HG02943 (cell line): ENCODE data around the gene EBF4.
"Not testable (repeated sequence)": the region's sequence is repeated elsewhere in the genome, so short reads cannot be mapped to it uniquely, and the experiment has no call there.

Experiments used
- ATAC-seq: cut with Tn5 transposase; IDR thresholded peaks from one replicate; pipeline ENCODE4 v1.9.1; 2021; ENCODE audit warnings: mild to moderate bottlenecking, low read depth, moderate library complexity; ENCODE audit not compliant: unreplicated experiment

Gene EBF4

DNA sequence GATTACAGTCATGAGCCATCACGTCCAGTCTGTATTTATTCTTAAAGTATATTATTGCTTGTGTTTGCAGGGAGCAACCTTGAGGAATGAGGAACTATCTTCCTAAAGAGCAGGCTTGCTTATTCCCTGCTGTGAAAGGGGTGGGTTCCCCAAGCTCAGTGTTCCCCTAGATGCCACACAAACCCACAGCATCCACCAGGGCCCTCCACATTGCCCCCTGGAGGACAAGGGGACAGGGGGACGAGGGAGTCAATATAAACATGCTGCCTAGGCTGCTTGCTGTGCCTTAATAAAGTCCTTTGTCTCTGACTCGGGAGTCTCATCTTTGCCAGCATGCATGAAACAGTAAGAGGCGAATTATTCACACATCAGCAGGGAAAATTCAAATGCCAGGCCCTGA, 20.6 kb upstream of the EBF4 start:
- no peak for ATAC-seq

DNA sequence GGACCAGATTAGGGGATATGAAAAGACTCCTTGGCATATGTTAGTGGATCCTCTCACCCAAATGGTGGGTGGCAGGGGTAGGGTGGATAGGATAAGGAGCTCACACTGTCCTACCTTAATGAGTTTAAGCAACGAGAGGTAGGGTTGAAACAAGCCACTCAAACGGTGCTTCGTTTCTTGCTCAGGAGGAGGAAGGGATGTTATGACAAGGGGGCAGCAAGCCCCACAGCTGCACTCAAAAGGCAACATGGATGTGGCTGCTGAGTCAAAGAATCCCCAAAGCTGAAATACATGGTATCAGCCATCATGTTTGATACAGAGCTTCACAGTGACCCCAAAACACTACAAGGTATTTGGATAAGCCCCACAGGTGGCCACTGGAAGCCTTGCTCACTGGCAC, 20.1 kb upstream of the EBF4 start:
- no peak for ATAC-seq

DNA sequence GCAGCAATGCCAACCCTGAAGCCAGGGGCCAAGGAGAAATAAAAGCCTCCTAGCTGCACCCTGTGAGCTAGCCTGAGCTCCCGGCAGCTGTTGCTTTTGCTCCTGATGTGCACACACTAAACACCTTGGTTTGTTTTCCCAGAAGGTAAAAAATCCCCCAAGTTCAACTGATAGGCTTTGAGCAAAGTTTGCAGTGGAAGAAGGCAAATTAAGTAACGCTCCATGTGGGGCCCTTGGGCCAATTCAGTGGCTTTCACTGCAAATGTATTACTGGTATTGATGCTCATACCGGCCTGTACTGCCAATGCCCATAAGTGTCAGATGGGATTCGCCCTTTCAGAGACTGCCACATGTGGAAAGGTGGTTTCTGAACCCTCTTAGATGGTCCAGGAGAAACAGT, 19.1 kb upstream of the EBF4 start:
- no peak for ATAC-seq

DNA sequence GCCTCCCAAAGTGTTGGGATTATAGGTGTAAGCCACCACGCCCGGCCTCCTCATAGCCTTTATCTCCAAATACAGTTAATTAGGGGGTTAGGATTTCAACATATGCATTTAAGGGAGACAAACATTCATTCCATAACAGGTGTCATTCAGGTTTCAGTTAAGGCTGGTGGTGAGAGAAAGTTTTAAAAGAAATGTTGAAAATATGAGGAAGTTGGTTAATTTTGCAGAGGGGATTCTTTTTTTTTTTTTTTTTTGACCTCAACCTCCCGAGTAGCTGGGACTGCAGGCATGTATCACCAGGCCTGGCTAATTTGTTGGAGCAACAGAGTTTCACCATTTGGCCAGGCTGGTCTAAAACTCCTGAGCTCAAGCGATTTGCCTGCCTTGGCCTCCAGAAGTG, 12.5 kb upstream of the EBF4 start:
- ATAC-seq: no peak

DNA sequence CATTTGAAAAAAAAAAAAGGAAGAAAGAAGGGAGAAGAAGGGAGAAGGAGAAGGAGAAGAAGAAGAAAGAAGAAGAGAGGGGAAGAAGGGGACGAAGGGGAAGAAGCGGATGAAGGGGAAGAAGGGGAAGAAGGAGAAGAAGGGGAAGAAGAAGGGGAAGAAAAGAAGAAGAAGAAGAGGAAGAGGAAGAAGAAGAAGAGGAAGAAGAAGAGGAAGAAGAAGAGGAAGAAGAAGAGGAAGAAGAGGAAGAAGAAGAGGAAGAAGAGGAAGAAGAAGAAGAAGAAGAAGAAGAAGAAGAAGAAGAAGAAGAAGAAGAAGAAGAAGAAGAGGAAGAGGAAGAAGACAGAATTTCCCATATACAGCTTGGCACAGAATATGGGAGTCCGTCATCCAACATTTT, 10.5 kb upstream of the EBF4 start:
- ATAC-seq: not testable (repeated sequence)

DNA sequence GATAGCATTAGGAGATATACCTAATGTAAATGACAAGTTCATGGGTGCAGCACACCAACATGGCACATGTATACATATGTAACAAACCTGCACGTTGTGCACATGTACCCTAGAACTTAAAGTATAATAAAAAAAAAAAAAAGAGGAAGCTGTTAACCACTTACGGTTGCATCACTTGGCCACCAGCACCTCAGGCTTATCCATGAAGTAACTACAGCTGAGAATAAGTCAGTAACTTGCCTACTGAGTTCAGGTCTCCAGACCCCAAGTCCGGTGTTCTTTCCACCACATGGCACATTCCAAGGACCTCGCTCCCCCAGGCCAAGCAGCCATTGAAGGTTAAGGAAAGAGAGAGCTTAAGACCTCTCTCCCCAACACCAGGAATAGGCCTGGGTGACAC, 7.8 kb upstream of the EBF4 start:
- not testable (repeated sequence) for ATAC-seq

DNA sequence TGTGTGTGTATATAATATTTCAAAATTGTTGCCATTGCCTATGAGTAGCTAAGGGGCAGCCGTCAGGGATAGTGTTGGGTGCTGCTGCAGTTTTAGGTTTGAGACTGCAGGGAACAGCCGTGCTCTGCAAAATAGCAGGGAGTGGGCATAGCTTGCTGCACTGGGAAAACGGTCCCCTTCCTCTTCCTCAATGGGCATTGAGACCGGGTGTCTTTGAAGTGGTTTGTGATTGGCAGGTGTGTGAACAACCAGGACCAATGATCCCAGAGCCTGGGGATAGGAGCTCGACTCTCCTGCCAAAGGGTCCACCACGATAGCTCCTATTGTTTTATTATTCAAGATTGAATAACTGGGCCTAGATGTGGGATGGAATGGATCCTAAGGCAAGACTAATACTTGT, 5.1 kb upstream of the EBF4 start:
- no peak for ATAC-seq

DNA sequence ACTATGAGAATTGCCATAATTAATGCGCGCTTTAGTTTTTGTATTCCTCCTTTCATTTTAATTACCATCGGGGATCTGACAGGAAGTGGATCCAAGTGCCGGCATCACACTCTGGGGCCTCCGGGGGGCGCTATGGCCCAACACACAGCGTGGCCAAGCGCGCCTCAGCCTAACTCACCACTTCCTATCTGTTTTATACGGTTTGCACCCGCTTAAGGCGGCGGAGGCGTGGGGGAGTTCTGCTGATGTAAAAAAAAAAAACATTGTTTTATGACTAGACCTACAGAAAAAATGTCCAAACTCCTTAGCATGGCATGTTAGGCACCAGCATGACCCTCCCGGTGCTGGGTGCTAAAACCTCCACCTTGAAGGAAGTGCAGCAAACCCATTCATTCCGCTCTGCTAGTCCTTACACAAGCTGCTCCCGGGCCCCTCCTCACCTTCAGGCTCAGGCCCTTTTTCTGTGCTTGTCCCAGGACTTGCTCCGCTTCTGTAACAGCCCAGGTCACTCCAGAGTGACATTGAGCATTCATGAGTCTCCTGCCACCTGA, 4.5 kb upstream of the EBF4 start:
- no peak for ATAC-seq

DNA sequence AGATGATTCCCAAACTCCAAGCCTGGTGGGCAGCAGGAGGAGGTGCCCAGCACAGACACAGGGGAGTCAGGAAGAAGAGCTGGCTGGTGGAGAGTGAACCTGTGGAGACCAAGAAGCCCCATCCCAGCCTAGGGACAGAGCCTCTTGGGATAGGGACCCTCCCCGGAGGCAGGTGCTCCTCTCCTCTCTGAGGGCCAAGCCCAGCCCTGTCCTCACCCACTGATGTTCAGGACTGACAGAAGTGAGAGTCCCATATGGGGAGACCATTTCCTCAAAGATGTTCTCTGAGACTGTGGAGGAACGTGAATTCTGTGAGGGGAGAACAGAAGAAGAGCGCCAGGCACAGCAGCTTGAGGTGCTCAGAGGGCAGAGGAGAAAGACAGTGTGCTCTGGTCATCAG, 2.4 kb upstream of the EBF4 start:
- ATAC-seq: no peak

DNA sequence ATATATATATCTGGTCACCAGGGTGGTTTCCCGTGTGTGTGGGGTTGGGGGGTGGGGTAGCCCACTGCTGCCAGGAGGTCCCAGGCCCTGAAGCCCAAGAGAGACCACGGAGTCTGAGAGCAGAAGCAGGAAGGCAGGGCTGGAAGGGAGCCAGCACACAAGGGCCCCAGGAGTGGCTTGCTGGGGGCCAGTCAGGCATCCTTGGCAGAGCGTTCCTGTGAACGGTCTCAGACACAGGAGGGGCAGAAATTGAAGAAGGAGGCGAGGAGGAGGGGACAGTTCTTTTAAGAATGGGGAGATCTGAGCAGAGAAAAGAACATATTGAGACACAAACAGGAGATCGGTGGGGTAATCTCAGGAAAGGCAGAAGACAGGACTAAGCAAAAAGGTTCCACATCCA, 1.9 kb upstream of the EBF4 start:
- ATAC-seq: no peak

DNA sequence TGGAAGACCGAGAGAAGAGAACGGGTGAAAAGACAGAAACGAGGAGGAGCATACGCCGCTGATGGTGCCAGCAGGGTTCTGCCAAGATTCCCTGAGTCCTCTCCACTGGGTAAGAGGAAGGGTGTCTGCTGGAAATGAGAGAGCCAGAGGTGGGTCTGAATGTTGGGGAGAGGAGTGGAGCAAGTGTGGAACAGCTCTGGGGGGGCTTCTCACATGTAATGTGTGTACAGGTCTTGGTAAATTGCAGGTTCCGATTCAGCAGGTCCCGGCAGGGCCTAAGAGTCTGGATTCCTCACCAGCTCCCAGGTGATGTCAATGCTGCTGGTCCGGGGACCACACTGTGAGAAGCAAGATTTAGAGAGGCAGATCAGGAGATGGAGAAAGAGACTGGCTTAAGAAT, 1.5 kb upstream of the EBF4 start:
- no peak for ATAC-seq

DNA sequence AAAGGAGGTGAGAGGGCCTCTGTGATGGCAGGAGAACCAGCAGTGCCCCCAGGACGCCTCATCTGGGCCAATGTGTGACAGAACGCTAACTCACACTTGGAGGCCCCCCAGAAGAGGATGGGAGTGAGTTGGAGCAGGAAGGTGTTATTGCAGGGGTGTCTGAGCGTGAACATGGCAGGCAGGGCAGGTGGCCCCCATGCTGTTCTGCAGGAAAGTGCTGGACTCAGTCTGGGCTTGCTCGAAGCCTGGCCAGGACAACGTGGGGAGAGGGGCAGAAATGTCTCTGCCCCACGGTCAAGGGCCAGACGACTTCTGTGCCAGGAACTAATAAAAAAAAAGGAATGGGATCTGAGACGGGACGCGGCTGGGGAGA, 931 bp upstream of the EBF4 start:
- no peak for ATAC-seq

DNA sequence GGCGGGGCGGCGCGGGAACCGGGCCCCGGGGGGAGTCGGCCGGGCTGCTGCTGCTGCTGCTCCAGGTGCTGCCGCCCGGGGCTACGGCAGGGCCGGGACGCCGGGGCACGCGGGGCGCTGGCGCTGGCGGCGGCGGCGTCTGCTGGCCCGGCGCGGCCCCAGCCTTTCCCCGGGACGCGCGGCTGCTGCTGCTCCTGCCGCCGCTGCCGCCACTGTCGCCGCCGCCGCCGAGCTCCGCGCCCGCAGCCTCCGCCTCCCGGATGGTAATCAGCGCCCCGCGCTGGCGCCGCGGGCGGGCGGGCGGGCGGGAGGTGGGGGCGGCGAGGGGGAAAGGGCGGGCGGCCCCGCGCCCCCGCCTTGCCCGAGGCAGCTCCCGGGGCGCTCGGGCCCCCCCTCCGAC, 306 bp downstream of the EBF4 start:
- ATAC-seq: no peak

DNA sequence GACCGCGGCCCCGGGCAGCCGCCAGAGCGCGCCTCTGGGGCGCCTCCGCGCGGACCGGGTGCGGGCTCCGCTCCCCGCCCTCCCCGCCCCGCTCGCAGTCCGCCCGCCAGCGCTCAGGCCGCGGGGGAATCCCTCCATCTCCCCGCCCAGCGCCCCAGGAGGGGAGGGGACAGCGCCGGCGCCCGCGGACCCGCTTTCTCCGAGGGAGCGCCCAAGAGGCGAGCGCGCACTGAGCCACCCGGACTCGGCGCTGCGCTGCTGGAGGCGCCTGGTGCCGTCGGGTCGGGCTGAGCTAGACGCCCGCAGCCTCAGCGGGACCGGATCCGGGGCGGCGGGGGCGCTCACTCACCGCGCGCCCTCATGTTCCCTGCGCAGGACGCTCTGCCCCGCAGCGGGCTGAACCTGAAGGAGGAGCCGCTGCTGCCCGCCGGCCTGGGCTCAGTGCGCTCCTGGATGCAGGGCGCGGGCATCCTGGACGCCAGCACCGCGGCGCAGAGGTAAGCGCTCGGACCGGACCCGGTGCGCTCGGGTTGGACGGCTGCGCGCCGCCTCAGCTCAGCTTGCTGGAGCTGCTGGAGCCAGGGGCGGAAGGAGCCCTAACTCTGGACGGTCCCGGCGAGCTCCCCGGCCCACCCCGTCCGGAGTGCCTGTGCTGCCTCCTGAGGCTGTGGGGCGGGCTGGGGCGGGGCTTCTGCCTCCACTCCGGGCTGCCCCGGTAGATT, 867 bp downstream of the EBF4 start:
- ATAC-seq: no peak

DNA sequence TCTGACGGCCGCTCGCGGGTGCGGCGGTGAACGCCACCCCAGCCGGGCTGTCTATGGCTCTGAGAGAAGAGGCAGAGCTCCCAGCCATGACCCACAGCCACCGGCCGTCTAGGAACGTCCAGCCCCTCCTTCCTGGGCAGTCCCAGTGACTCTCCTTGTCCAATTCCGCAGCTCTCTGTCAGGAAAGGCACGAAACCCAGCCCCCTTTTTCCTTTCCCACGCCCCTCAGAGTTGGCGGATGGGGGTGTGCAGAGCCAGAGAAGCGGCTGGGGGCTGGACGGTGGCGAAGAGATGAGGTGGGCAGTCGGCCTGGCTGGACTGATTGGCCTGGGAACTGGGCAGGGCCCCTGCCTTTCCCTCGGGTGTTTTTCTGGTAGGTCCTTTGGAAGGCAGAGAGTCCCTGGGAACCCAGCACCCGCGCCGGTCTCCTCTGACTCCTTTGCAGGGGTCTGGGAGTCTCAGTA, 1.5 kb downstream of the EBF4 start:
- ATAC-seq: no peak

DNA sequence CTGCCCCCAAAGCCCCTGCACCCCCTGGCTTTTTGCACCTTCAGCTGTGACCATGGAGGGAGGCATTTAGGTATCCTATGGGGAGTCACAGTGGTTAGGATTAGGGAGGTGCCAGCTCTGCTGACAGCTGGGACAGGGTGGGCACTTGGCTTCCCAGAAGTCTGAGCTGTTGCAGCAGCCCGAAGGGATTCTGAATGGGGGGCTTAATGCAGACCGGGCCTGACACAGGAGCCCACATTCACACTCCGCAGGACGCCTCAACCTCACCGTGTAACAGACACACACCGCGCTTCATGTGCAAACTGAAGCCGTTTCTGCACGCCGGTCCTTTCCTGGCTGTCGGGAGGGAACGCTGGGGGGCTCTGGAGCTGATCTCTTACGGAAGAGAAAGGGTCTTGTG, 1.9 kb downstream of the EBF4 start:
- no peak for ATAC-seq

DNA sequence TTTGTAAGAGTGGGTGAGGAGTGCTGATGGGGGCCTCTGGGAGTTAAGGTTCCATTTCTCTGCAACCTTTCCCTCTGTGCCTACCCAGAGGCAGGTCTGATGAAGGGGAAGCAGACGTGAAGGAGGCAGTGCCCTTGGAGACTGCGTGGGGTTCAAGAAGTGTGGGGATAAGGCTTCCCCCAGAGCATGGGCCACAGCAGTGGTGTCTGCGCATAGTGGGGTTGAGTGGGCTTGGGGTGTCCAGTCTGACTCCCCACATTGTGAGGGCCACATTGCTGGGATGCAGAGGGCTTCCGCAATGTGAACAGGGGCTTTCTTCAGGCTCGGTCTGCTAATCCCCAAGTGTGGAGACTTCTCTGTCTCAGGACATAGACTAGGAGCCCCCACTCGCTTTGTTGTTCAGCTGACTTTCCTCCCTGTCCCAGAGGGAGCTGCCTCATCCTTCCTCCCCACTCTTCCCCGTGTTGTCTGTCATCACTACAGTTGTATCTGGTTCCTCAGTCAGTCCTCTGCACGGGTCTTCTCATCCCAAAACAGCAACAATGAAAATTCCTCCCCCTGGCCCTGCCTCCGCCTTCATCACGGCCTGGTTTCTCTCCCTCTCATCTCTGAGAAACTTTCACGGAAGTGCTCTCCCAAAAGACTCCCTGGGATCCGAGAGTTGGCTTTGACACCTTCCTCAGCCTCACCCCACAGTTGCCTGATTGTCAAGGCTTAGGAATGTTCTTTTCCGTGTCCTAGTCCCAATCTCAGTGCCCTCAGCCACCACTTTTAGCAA, 2.8 kb downstream of the EBF4 start:
- no peak for ATAC-seq

DNA sequence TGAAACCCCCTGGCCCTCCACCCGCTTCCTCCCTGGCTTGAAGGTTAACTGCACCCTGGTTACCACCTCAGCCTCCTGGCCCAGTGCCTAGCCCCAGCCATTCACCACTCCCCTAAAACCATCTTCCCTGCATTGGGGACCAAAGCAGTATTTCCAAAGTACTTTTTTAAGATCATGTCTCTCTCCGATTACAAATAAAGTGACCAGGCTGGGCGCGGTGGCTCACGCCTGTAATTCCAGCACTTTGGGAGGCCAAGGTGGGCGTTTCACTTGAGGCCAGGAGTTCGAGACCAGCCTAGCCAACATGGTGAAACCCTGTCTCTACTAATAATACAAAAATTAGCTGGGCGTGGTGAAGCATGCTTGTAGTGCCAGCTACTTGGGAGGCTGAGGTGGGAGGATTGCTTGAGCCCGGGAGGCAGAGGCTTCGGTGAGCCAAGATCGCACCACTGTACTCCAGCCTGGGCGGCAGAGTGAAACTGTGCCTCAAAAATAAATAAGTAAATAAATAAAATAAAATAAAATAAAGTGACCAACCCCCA, 3.5 kb downstream of the EBF4 start:
- not testable (repeated sequence) for ATAC-seq

DNA sequence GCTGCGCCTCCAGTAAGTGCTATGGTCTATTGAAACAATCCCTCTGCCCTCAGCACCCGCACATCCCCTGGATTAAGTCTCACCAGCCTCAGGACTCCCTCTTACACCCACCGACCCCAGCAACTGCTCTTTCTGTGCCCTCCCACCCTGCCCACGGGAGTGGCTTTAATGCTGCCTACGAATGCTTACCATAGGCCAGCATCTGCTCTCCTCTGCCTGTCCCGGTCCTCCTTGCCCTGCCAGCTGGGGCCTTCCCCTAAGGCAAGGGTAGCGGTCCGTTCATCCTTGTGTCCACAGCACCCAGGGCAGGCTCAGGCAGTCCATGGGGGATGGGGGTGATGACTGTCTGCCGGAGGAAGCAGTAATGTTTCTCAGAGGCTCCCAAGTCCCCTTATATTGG, 4.1 kb downstream of the EBF4 start:
- ATAC-seq: no peak

DNA sequence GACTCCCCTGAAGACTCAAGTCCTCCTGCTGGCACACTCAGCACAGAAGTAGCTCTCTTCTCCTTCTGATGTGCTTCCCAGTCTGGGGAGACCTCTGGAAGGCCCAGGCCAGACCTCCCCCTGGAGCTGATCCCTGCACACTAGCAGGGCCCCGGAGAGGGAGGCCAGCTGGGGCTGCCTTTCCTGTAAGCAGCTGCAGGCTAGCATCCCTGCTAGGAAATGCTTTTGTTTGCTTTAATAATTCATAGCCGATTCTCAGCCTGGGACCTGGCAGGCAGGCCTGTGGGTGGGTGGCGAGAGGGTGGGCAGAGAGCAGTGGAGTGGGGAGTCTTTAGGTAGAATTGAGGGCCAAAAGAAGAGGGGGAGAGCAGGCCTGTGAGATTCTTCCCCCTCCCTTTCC, 5.2 kb downstream of the EBF4 start:
- no peak for ATAC-seq

DNA sequence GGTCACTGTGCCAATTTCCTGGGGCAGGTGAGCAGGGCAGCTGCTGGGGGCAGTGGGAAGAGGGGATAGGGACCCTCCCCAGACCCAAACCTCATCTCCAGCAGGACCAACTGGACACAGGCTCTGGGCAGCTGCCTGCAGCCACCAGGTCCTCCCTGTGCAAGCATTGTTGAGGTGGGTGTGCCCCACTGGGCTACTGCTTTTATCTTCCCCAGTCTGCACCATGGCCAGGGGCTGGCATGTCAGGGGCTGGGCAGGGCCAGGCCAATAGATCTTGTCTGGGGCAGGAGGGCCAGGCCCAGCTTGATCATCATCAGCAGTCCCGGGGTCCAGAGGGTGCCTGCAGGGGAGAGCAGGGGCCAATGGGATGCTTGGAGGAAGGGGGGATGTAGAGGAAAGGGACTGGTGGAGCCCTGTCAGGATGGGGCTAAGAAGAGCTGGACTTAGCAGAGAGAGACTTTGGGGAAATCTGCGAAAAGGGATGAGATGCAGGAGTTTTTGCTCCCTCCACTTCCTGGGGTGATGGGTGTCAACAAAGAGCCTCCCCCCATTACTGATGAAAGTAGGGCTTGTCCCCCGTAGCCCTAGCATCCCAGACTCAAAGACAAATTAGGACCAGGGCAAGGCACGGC, 5.7 kb downstream of the EBF4 start:
- ATAC-seq: no peak
